OCI-LY3 (cell line): ENCODE measurements around the gene UST.

Experiments
- EZH2phosphoT487 ChIP-seq: fragments of 200-600 bp; shearing (Covaris generic); IDR thresholded peaks from 2 replicates; pipeline ENCODE4 v1.6.1; 2018; ENCODE audit warnings: antibody characterized with exemption, mixed run types, low read depth
- TF ChIP-seq, protein P1 (sequence below): fragments of 200-600, 300-600 bp; sonication (generic); IDR thresholded peaks from 2 replicates; pipeline ENCODE4 v1.5.1; 2014; ENCODE audit warnings: antibody characterized with exemption, low read length, low read depth

DNA sequence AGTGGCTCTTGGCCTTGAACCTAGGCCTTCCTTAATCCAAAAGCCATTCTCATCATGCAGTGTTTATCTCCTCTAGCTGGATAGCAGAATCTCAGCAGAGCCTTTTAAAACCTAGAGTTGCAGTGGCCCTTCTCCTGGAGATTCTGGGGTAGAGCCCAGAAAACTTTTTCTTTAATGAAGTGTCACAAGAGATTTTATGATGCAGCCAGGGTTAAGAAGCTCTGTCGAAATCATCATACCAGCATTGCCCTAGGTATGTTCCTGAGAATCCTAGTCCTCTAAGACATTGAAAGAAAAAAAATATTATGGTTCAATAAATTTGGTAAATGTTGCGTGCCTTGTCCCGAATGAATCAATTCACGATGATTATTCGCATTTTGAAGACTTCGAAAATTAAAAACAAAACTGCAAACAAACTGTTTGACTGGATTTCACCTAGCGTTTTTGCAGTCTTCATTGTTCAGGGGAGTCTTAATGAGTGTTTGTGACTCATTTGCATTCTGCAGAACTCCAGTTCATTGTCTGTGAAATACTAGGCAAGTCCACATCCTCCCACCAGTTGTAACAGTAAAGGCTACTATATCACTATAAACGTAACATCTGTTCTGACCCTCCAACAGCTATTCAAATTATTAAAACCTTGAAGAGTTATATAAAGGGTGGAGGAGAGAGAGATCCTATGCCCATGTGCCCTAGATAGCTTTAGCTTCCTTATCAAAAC is 198.6 kb downstream of the UST start:
- TF ChIP-seq, protein P1, sequence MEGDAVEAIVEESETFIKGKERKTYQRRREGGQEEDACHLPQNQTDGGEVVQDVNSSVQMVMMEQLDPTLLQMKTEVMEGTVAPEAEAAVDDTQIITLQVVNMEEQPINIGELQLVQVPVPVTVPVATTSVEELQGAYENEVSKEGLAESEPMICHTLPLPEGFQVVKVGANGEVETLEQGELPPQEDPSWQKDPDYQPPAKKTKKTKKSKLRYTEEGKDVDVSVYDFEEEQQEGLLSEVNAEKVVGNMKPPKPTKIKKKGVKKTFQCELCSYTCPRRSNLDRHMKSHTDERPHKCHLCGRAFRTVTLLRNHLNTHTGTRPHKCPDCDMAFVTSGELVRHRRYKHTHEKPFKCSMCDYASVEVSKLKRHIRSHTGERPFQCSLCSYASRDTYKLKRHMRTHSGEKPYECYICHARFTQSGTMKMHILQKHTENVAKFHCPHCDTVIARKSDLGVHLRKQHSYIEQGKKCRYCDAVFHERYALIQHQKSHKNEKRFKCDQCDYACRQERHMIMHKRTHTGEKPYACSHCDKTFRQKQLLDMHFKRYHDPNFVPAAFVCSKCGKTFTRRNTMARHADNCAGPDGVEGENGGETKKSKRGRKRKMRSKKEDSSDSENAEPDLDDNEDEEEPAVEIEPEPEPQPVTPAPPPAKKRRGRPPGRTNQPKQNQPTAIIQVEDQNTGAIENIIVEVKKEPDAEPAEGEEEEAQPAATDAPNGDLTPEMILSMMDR: no peak
- TF ChIP-seq EZH2phosphoT487: no peak
